ENCODE measurements around the gene BDH1. TPM values are rescaled to one million over a fixed set of nuclear protein-coding genes. Genes with fewer than 3 reads are reported as not detected.

BDH1 gene
- total RNA-seq, 2 donors from 2014 or later, result 82.3 to 89.2 TPM

DNA sequence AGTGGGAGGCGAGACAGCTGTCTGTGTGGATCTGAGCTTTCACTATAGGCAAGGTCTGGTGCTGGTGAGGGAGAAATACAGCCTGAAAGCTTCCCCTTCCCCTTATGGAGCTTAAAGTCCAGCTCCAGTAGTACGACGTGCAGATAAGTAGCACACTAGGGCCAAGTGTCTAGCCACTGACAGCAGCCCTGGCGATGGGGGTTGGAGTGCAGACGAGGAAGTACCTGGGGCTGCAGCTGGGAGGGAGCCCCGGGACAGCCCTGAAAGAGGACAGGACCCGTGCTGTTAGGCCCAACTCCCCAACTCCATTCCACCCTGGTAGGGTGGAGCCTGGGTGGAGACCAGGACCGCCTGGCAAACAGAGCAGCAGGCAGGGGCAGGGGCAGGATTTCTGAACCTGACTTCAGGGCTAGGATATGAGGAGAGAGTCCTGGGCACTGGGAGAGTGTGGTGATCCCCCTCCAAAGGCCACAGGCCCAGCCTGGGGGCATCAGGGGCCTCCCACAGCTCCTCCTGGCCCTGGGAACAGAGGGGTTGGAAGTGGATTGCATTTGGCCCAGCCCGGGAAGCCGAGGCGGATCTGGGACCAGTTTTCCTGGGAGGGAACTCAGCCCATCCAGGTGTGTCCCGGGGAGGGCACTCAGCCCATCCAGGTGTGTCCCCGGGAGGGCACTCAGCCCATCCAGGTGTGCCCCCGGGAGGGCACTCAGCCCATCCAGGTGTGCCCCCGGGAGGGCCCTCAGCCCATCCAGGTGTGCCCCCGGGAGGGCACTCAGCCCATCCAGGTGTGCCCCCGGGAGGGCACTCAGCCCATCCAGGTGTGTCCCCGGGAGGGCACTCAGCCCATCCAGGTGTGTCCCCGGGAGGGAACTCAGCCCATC is 42.8 kb downstream of the BDH1 start:
- ATAC-seq (replicated peaks), result no peak
- Mint-ChIP-seq H3K36me3 (ENCODE audit: low read depth) (peaks cover 64% of the 10 kb centered on the region), H3K4me3 (no peak overlapping the region), H3K4me1 (peaks cover 13% of the 10 kb centered on the region), H3K27me3 (no peaks in the 10 kb centered on the region), H3K9me3 (no peaks in the 10 kb centered on the region), H3K27ac (no peak overlapping the region)

DNA sequence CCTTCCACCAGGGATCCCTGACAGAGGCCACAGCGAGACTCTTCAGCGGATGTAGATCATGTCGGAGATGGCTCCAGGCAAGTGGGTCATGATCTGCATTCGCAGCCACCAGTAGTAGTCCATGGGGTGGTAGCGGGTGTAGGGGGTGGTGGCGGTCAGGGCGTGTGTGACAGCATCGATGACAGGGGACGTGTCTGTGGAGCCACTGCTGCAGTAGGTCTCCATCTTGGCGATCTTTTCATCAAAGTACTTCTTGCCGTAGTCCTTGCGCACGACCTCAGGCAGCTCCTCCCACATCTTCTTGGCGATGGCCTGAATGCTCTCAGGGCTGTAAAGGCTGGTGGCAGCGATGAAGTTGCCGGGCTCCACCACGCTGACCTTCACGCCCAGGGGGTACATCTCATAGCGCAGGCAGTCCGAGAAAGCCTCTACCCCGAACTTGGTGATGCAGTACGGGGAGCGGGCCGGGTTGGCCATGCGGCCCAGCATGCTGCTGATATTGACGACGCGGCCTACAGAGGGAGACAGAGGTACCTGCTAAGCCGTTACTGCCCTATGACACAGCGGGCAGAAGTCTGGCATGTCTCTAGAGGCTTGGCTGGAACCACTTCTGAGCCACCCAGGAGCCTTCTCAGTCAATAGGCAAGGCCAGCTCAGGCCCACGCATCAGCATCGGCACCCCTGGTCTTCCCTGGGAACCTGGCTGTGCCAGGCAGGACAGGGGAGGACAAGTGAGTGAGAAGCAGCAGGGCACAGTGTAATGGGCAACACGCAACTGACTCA is 43.7 kb downstream of the BDH1 start:
- no peak overlapping the region for H3K27ac Mint-ChIP-seq
- H3K9me3 Mint-ChIP-seq, result no peaks in the 10 kb centered on the region
- H3K4me1 Mint-ChIP-seq, result peaks cover 12% of the 10 kb centered on the region
- no peaks in the 10 kb centered on the region for H3K27me3 Mint-ChIP-seq
- peaks cover 64% of the 10 kb centered on the region for H3K36me3 Mint-ChIP-seq (ENCODE audit: low read depth)
- no peak overlapping the region for H3K4me3 Mint-ChIP-seq
- no peak for ATAC-seq (replicated peaks)

DNA sequence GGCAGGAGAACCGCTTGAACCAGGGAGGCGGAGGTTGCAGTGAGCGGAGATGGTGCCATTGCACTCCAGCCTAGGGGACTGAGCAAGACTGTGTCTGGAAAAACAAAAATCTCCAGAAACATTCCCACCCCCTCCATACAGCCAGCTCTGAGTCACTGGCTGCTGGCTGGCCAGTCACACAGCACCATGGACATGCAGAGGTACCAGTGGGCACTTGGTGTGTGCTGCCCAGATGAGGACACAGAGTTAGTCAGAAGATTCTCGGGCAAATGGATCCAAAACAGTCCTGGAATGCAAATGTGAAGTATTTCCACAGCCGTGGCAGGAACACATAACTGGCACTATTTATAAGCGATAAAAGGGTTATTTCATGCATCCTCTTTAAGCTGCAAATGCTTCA is 44.6 kb downstream of the BDH1 start:
- no peak for ATAC-seq (replicated peaks)
- H3K4me1 Mint-ChIP-seq, result peaks cover 3% of the 10 kb centered on the region
- no peaks in the 10 kb centered on the region for H3K9me3 Mint-ChIP-seq
- H3K27me3 Mint-ChIP-seq, result no peaks in the 10 kb centered on the region
- H3K36me3 Mint-ChIP-seq (ENCODE audit: low read depth), result peaks cover 55% of the 10 kb centered on the region
- H3K4me3 Mint-ChIP-seq, result no peak overlapping the region
- no peak overlapping the region for H3K27ac Mint-ChIP-seq

DNA sequence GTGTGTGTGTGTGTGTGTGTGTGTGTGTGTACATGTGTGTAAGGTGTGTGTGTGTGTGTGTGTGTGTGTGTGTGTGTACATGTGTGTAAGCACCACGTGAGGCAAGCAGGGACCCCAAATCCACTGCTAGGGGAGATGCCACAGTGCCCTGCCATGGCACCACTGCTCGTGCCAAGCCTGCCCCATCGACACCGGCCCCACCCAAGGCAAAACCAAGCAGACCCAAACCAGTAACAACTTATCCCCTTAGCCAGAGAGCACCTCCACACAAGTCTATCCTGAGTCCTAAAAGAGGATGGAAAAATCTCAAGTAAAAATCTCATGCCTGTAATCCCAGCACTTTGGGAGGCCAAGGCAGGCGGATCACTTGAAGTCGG is 45.1 kb downstream of the BDH1 start:
- H3K36me3 Mint-ChIP-seq (ENCODE audit: low read depth), result peaks cover 50% of the 10 kb centered on the region
- ATAC-seq (replicated peaks), result no peak
- no peaks in the 10 kb centered on the region for H3K4me1 Mint-ChIP-seq
- no peak overlapping the region for H3K27ac Mint-ChIP-seq
- H3K9me3 Mint-ChIP-seq, result no peaks in the 10 kb centered on the region
- H3K4me3 Mint-ChIP-seq, result no peak overlapping the region
- H3K27me3 Mint-ChIP-seq, result no peaks in the 10 kb centered on the region

DNA sequence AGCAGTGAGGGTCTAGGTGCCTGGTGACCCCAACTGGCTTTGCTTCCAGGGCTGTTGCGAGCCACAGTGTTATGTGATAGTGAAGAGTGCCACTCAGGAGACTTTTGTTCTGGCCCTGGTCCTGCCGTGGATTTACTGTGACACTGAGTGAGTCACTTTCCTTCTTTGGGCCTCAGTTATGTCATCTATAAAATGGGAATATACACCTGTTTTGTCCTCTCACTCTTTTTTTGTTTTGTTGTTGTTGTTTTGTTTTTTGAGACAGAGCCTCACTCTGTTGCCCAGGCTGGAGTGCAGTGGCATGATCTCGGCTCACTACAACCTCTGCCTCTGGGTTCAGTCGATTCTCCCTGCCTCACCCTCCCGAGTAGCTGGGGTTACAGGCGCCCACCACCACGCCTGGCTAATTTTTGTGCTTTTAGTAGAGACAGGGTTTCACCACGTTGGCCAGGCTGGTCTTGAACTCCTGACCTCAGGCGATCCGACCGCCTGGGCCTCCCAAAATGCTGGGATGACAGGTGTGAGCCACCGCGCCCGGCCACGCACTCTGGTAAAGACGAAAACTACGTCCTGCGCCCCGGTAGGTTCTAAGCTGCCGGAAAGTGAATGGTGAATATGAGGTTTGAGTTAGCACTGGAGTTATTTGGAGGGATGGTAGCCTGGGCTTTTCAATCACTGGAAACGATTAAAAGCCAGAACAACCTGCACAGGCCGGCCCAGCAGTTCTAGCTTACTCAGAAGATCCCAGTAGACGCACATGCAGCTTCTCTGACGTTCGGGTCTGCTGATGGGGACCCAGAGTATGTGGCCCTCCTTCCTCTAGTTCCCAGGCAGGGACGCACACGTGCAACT is 46.6 kb downstream of the BDH1 start:
- Mint-ChIP-seq H3K9me3 (no peaks in the 10 kb centered on the region), H3K27ac (no peak overlapping the region), H3K4me3 (no peak overlapping the region), H3K27me3 (no peaks in the 10 kb centered on the region), H3K4me1 (no peaks in the 10 kb centered on the region), H3K36me3 (ENCODE audit: low read depth) (peaks cover 35% of the 10 kb centered on the region)
- ATAC-seq (replicated peaks), result no peak

DNA sequence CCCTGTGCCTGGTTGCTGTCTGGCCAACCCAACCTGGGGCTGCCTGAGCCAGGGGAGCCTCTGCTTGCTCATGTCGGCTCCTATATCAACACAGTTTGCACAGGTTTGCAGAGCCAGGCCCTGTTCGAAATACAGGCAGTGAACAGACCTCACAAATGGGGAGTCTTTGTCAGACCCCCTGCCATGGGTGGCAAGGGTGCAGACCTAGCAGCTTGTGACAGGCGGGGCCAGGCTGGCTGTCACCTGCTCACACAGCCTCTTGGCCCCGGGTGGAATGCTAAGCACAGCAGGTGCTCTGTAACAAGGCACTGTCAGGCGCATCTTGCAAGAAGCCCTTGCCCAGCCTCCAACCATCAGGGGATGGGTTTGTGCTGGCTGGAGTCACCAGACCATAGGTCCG is 47.3 kb downstream of the BDH1 start:
- no peak for ATAC-seq (replicated peaks)
- no peak overlapping the region for H3K27ac Mint-ChIP-seq
- no peaks in the 10 kb centered on the region for H3K9me3 Mint-ChIP-seq
- H3K4me3 Mint-ChIP-seq, result no peak overlapping the region
- peaks cover 28% of the 10 kb centered on the region for H3K36me3 Mint-ChIP-seq (ENCODE audit: low read depth)
- no peaks in the 10 kb centered on the region for H3K4me1 Mint-ChIP-seq
- H3K27me3 Mint-ChIP-seq, result no peaks in the 10 kb centered on the region

DNA sequence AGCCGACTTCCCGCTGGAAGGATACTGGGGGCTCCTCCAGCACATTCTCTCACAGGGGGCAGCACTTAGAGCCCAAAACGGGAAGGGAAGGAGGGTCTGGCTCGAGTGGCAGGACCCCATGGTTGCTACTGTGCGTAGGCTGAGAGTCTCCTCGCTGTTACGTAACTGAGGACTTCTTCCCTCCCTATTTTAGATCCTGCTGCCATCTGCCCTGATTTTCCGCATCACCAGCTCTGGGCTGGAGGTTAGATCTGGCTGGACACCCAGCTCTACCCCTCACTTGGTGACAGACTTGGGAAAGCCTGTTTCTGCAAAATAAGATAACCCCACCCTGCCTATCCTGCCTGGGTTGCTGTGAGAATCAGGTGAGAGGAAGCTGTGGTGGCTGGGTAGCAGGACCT is 47.7 kb downstream of the BDH1 start:
- Mint-ChIP-seq H3K9me3 (no peaks in the 10 kb centered on the region), H3K27ac (no peak overlapping the region), H3K27me3 (no peaks in the 10 kb centered on the region), H3K4me3 (no peak overlapping the region), H3K4me1 (no peaks in the 10 kb centered on the region), H3K36me3 (ENCODE audit: low read depth) (peaks cover 27% of the 10 kb centered on the region)
- ATAC-seq (replicated peaks), result no peak

DNA sequence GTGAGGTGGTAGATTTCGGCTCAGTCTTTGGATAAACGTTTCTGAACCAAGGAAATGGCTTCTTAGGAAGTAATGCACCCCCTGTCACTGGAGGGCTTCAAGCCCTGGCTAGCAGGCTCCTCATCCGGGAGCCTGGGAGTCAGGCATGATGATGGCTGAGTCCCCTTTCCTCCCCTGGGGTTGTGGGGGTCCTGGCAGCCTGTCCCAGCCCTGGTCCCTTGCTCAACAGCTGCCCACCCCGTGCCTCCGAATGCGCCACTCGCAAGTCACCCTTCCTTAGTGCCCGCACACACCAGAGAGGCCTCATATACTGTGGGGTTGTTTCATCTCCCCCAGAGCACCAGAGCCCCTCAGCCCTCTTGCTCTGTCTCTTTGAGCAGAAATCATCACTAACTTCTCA is 48.2 kb downstream of the BDH1 start:
- Mint-ChIP-seq H3K27ac (no peak overlapping the region), H3K4me3 (no peak overlapping the region), H3K9me3 (no peaks in the 10 kb centered on the region), H3K4me1 (no peaks in the 10 kb centered on the region), H3K27me3 (no peaks in the 10 kb centered on the region), H3K36me3 (ENCODE audit: low read depth) (peaks cover 23% of the 10 kb centered on the region)
- no peak for ATAC-seq (replicated peaks)

DNA sequence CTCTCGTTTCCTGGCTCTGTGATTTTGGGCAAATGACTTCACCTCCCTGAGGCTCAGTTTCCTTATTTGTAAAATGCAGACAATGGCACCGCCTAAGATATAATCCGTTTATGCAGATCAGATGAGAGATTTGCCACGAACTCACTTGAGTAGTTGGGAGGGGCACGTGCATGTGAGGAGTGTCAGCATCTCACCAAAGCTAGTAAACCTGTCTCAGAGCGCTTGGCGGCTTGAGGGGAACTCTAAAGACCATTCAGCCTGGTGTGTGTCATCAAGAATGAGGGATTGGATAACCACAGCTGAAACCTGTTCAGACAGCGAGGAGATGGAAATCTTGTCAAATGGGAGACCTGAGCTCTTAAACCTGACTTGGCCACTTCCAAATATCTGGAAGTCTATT is 48.7 kb downstream of the BDH1 start:
- no peak for ATAC-seq (replicated peaks)
- Mint-ChIP-seq H3K4me3 (no peak overlapping the region), H3K27ac (no peak overlapping the region), H3K9me3 (no peaks in the 10 kb centered on the region), H3K27me3 (no peaks in the 10 kb centered on the region), H3K4me1 (no peaks in the 10 kb centered on the region), H3K36me3 (ENCODE audit: low read depth) (peaks cover 18% of the 10 kb centered on the region)

DNA sequence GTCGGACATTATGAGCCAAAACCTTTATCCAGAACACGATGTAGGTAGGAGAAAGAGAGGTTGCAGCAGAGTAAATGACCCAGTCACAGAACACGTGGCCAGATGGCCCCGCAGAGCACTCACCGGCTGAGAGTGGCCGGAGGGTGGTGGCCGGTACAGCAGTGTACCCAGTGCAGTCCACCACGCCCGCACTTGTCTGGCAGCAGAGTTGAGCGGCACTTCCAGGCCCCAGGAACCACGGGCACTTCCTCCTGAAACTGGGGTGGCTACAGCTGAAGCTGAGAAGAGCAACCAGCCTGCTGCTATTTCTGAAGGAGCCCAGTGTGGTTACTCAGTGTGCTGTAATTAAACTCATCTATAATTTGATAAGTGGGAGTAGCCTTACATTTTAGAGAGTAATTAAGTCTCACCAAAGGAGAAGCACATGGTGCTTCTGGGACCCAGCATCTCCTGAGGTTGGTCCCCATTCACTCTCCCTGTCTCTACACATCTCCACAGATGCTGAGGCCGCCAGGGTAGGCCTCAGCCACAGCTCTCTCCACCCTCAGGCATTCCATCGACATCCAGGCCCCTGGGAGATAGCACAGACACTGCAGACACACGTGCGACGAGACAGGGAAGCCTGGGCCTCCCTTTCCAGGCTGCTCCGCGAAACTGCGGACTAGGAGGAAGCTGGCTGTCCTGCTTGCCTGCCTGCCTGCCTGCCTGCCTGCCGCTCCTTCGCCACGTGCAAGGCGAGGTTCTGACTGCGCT is 49.8 kb downstream of the BDH1 start:
- no peaks in the 10 kb centered on the region for H3K27me3 Mint-ChIP-seq
- peaks cover 11% of the 10 kb centered on the region for H3K36me3 Mint-ChIP-seq (ENCODE audit: low read depth)
- peak overlapping the region; percentile 15 for H3K27ac Mint-ChIP-seq
- H3K9me3 Mint-ChIP-seq, result no peaks in the 10 kb centered on the region
- H3K4me1 Mint-ChIP-seq, result no peaks in the 10 kb centered on the region
- ATAC-seq (replicated peaks), result no peak
- no peak overlapping the region for H3K4me3 Mint-ChIP-seq

DNA sequence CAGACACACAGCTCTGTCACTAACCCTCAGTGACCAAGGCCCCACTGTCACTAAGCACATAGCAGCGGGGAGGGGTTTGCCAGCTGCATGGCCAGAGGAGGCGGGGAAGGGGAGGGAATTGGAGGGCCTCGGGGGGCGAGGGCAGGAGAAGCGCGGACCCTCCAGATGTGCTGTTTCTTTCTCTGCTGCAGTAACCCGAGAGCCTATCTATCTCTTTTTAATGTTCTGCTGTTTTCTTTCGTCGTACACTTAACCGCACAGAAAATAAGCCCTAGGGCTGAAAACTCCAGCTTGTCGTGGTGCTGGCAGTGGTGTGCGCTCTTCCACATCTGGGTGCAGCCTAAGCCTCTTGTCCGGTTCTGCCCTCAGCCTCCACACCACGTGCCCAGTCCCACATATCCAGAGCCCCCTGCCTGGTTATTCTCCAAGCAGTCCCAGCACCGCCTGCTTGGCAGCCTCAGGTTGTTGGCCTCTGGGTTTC is 51.1 kb downstream of the BDH1 start:
- ATAC-seq (replicated peaks), result no peak
- no peaks in the 10 kb centered on the region for H3K9me3 Mint-ChIP-seq
- no peak overlapping the region for H3K4me3 Mint-ChIP-seq
- no peaks in the 10 kb centered on the region for H3K36me3 Mint-ChIP-seq (ENCODE audit: low read depth)
- no peaks in the 10 kb centered on the region for H3K27me3 Mint-ChIP-seq
- no peak overlapping the region for H3K27ac Mint-ChIP-seq
- H3K4me1 Mint-ChIP-seq, result no peaks in the 10 kb centered on the region

DNA sequence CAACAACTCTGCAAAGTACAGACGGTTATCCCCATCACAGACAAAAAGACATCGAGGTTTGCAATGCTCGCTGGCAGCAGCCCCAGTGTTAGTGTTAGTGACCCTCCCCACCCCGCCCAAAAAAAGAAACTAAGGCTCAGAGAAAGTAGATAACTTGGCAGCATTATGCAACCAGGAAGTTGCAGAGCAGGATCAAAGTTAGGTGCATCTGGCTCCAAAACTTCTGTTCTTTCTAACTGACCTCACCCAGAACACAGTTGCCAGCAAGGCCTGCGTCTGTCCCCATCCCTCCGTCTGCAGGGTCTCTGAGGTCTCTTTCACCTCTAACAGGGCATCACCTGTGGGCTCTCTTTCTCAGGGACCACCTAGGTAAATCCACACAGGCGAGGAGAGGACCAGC is 51.5 kb downstream of the BDH1 start:
- no peak overlapping the region for H3K27ac Mint-ChIP-seq
- no peaks in the 10 kb centered on the region for H3K4me1 Mint-ChIP-seq
- H3K4me3 Mint-ChIP-seq, result no peak overlapping the region
- H3K36me3 Mint-ChIP-seq (ENCODE audit: low read depth), result no peaks in the 10 kb centered on the region
- ATAC-seq (replicated peaks), result no peak
- H3K27me3 Mint-ChIP-seq, result no peaks in the 10 kb centered on the region
- H3K9me3 Mint-ChIP-seq, result no peaks in the 10 kb centered on the region

DNA sequence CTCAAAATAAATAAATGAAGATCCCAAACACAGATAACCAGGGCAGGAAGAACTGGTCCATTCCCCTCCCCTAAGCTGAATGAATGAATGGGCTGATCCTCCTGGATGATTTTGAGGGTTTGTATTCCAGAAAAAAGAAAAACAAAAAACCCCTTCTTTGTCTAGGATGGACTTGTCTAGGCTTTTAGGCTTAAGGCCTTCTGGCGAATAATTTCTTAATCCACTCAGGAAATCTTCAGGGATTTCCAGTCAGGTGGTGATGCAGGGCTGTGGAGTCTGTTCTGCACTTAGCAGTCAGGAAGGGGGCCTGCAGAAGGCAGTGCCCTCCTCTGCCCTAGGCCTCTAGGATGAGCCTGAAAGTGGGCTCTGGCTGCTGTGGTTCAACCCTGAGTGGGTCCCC is 52.1 kb downstream of the BDH1 start:
- Mint-ChIP-seq H3K27me3 (no peaks in the 10 kb centered on the region), H3K27ac (no peak overlapping the region), H3K4me3 (no peak overlapping the region), H3K9me3 (no peaks in the 10 kb centered on the region), H3K4me1 (no peaks in the 10 kb centered on the region), H3K36me3 (ENCODE audit: low read depth) (no peaks in the 10 kb centered on the region)
- ATAC-seq (replicated peaks), result no peak

All from activated T-helper 17 cell treated with anti-CD3 and anti-CD28 coated beads, Interleukin-2, amount 50 U/mL, for 72 hours (primary cell).